Stimulated activated CD8-positive, alpha-beta memory T cell treated with anti-CD3 and anti-CD28 coated beads, Interleukin-12 subunit alpha, Interleukin-12 subunit beta, amount 100 ng/mL, for 4 hours (primary cell): Measurements from ENCODE around the gene ZBTB47.

Source experiments
- DNase-seq: peaks from one replicate; pipeline ENCODE4 v3.0.0-alpha.2; 2020; ENCODE audit warnings: low read depth

ZBTB47 gene

GRCh38 chr3:42712688-42713372 lies 59.3 kb downstream of the ZBTB47 start:
- DNase-seq = no peak

GRCh38 chr3:42713747-42714146 lies 60.2 kb downstream of the ZBTB47 start:
- no peak for DNase-seq

GRCh38 chr3:42714171-42714852 lies 60.8 kb downstream of the ZBTB47 start:
- no peak for DNase-seq
